H9 (cell line): ENCODE measurements around the gene CDCP1. TPM values are rescaled to one million over a fixed set of nuclear protein-coding genes. Genes with fewer than 3 reads are reported as not detected.

ENCODE experiments used
- DNase-seq: peaks from one replicate; pipeline ENCODE4 v3.0.0-alpha.2; 2017
- H2AFZ ChIP-seq: one replicate; pipeline ENCODE4 v1.6.1; 2013; ENCODE audit warnings: mild to moderate bottlenecking, low read length, control low read depth, moderate library complexity
- H2AK5ac ChIP-seq: 2 replicates; pipeline ENCODE4 v1.6.1; 2013; ENCODE audit warnings: low read length, control low read depth, mixed read lengths; ENCODE audit not compliant: insufficient read length
- H2BK120ac ChIP-seq: one replicate; pipeline ENCODE4 v1.6.1; 2013; ENCODE audit warnings: low read depth, mild to moderate bottlenecking, low read length, control low read depth, inconsistent platforms; ENCODE audit not compliant: poor library complexity, severe bottlenecking
- H2BK12ac ChIP-seq: 2 replicates; pipeline ENCODE4 v1.6.1; 2013; ENCODE audit warnings: low read length, control low read depth, mixed read lengths, low read depth; ENCODE audit not compliant: insufficient read length
- H2BK15ac ChIP-seq: 2 replicates; pipeline ENCODE4 v1.6.1; 2013; ENCODE audit warnings: low read depth, low read length, control low read depth
- H2BK20ac ChIP-seq: one replicate; pipeline ENCODE4 v1.6.1; 2013; ENCODE audit warnings: low read depth, mild to moderate bottlenecking, low read length, control low read depth, inconsistent platforms; ENCODE audit not compliant: poor library complexity, severe bottlenecking
- H2BK5ac ChIP-seq: 2 replicates; pipeline ENCODE4 v1.6.1; 2013; ENCODE audit warnings: low read length, control low read depth, mixed read lengths; ENCODE audit not compliant: insufficient read length
- H3K14ac ChIP-seq: 2 replicates; pipeline ENCODE4 v1.6.1; 2013; ENCODE audit warnings: low read length, control low read depth; ENCODE audit not compliant: insufficient read depth
- H3K18ac ChIP-seq: 2 replicates; pipeline ENCODE4 v1.6.1; 2013; ENCODE audit warnings: low read depth, mild to moderate bottlenecking, mixed read lengths, low read length, control low read depth; ENCODE audit not compliant: insufficient read length
- H3K23ac ChIP-seq: 2 replicates; pipeline ENCODE4 v1.6.1; 2013; ENCODE audit warnings: low read length, control low read depth, mixed read lengths, low read depth; ENCODE audit not compliant: insufficient read length
- H3K23me2 ChIP-seq: 2 replicates; pipeline ENCODE4 v1.6.1; 2013; ENCODE audit warnings: low read depth, mild to moderate bottlenecking, mixed read lengths, low read length, control low read depth; ENCODE audit not compliant: insufficient read length, poor library complexity, severe bottlenecking
- H3K27ac ChIP-seq: 2 replicates; pipeline ENCODE4 v1.5.1; 2013; ENCODE audit warnings: low read length, control low read depth, mixed read lengths, low read depth; ENCODE audit not compliant: insufficient read length
- H3K27me3 ChIP-seq: 2 replicates; pipeline ENCODE4 v1.6.1; 2013; ENCODE audit warnings: low read length, control low read depth, inconsistent platforms; ENCODE audit not compliant: insufficient read depth
- H3K4ac ChIP-seq: 2 replicates; pipeline ENCODE4 v1.6.1; 2013; ENCODE audit warnings: low read depth, mild to moderate bottlenecking, control low read depth, inconsistent platforms, low read length, moderate library complexity
- H3K4me1 ChIP-seq: 2 replicates; pipeline ENCODE4 v1.6.1; 2013; ENCODE audit warnings: low read length, control low read depth, inconsistent platforms; ENCODE audit not compliant: insufficient read depth
- H3K4me2 ChIP-seq: 2 replicates; pipeline ENCODE4 v1.6.1; 2013; ENCODE audit warnings: low read length, control low read depth, mixed read lengths; ENCODE audit not compliant: insufficient read length, insufficient read depth
- H3K56ac ChIP-seq: 2 replicates; pipeline ENCODE4 v1.6.1; 2013; ENCODE audit warnings: low read depth, mild to moderate bottlenecking, mixed read lengths, low read length, control low read depth; ENCODE audit not compliant: insufficient read length
- H3K79me1 ChIP-seq: 2 replicates; pipeline ENCODE4 v1.6.1; 2013; ENCODE audit warnings: low read depth, mild to moderate bottlenecking, moderate library complexity, low read length, control low read depth, inconsistent platforms; ENCODE audit not compliant: insufficient read depth, poor library complexity, severe bottlenecking
- H3K79me2 ChIP-seq: 2 replicates; pipeline ENCODE4 v1.6.1; 2013; ENCODE audit warnings: low read length, control low read depth, inconsistent platforms; ENCODE audit not compliant: insufficient read depth
- H3K9ac ChIP-seq: 2 replicates; pipeline ENCODE4 v1.6.1; 2013; ENCODE audit warnings: low read length, control low read depth, mixed read lengths; ENCODE audit not compliant: insufficient read length; ENCODE audit errors: extremely low read depth
- H3K9me3 ChIP-seq: one replicate; pipeline ENCODE4 v1.6.1; 2013; ENCODE audit warnings: low read depth, low read length, inconsistent platforms; ENCODE audit not compliant: control insufficient read depth
- H3T11ph ChIP-seq: one replicate; pipeline ENCODE4 v1.6.1; 2013; ENCODE audit warnings: mild to moderate bottlenecking, low read length, control low read depth, inconsistent platforms
- H4K20me1 ChIP-seq: one replicate; pipeline ENCODE4 v1.6.1; 2013; ENCODE audit not compliant: control insufficient read depth, insufficient read length, insufficient read depth
- H4K5ac ChIP-seq: 2 replicates; pipeline ENCODE4 v1.6.1; 2013; ENCODE audit warnings: low read depth, mild to moderate bottlenecking, mixed read lengths, low read length, control low read depth; ENCODE audit not compliant: insufficient read length
- H4K8ac ChIP-seq: replicated peaks from 2 replicates; pipeline ENCODE4 v1.6.1; 2013; ENCODE audit warnings: low read length, control low read depth, mixed read lengths, low read depth; ENCODE audit not compliant: insufficient read length
- H4K91ac ChIP-seq: 2 replicates; pipeline ENCODE4 v1.6.1; 2013; ENCODE audit warnings: low read depth, mild to moderate bottlenecking, moderate library complexity, mixed read lengths, low read length, control low read depth; ENCODE audit not compliant: insufficient read length
- H3K27ac Mint-ChIP-seq, 3 experiments: 2 replicates in 2 of 3; 3 replicates in 1 of 3; pipeline ENCODE4 v1.8.0; 2020 to 2021; ENCODE audit warnings: mixed read lengths in 3 of 3, mild to moderate bottlenecking in 1 of 3, moderate library complexity in 1 of 3
- H3K27me3 Mint-ChIP-seq: 2 replicates; pipeline ENCODE4 v1.8.0; 2021; ENCODE audit warnings: low read depth, mild to moderate bottlenecking, moderate library complexity, mixed read lengths
- H3K36me3 Mint-ChIP-seq, 3 experiments: 2 replicates in 2 of 3; 3 replicates in 1 of 3; pipeline ENCODE4 v1.8.0; 2020 to 2021; ENCODE audit warnings: low read depth in 3 of 3, mixed read lengths in 3 of 3; ENCODE audit not compliant: insufficient read depth in 1 of 3
- H3K4me1 Mint-ChIP-seq, 2 experiments: 2 replicates each; pipeline ENCODE4 v1.8.0; 2020; ENCODE audit warnings: mixed read lengths in 2 of 2
- H3K4me3 Mint-ChIP-seq, 2 experiments: 2 replicates in 1 of 2; 3 replicates in 1 of 2; pipeline ENCODE4 v1.8.0; 2020 to 2021; ENCODE audit warnings: mild to moderate bottlenecking in 2 of 2, mixed read lengths in 2 of 2, moderate library complexity in 1 of 2
- H3K9me3 Mint-ChIP-seq, 2 experiments: 2 replicates in 1 of 2; 3 replicates in 1 of 2; pipeline ENCODE4 v1.8.0; 2020; ENCODE audit warnings: mild to moderate bottlenecking in 2 of 2, mixed read lengths in 2 of 2, moderate library complexity in 1 of 2
- CTCF ChIP-seq: fragments of 200-600 bp; sonication (generic); conservative IDR thresholded peaks from 3 replicates; pipeline ENCODE4 v1.8.0; 2021; ENCODE audit warnings: antibody characterized with exemption, mild to moderate bottlenecking
- WGBS: extraction: QIAGEN DNeasy Blood & Tissue Kit; methylation state at CpG from one replicate; pipeline ENCODE4 v1.1.7; 2013; ENCODE audit warnings: missing lambda C conversion rate, low lambda C conversion rate, mixed read lengths; ENCODE audit not compliant: insufficient read length; ENCODE audit errors: extremely low coverage; 5-methylcytosine and 5-hydroxymethylcytosine counted together
- total RNA-seq: library from RNA; stranded (reverse); gene quantifications from 2 replicates; pipeline ENCODE4 v1.2.1, GENCODE V29; 2021

Gene CDCP1
- total RNA-seq, 1 experiment from 2014 or later = 12.9 TPM

- peaks cover 15% of the 10 kb centered on the region for H3K27me3 Mint-ChIP-seq
- H3K4me1 ChIP-seq = no peaks in the 10 kb centered on the region; the same call in 1 of the 2 replicates
- no peaks in the 10 kb centered on the region for H3K23me2 ChIP-seq
- no peak overlapping the region for H3K9ac ChIP-seq
- H2AK5ac ChIP-seq = no peak overlapping the region
- peaks cover 12 to 19% of the 10 kb centered on the region in 2 experiments for H3K4me1 Mint-ChIP-seq
- no peak overlapping the region for H3K18ac ChIP-seq
- no peak overlapping the region for H3K4me3 Mint-ChIP-seq
- H3K79me1 ChIP-seq = no peaks in the 10 kb centered on the region
- H3K23ac ChIP-seq = no peak overlapping the region
- H3K27me3 ChIP-seq = no peaks in the 10 kb centered on the region
- H2BK15ac ChIP-seq = no peak overlapping the region
- H3K56ac ChIP-seq = no peak overlapping the region
- H3K27ac ChIP-seq = no peak overlapping the region
- no peak overlapping the region for H2BK12ac ChIP-seq
- H3K9me3 ChIP-seq = no peaks in the 10 kb centered on the region
- no peak overlapping the region for H2AFZ ChIP-seq
- H3T11ph ChIP-seq = no peak overlapping the region
- no peak overlapping the region for H4K8ac ChIP-seq
- no peak overlapping the region for H3K4me2 ChIP-seq
- no peak overlapping the region for H2BK120ac ChIP-seq
- no peaks in the 10 kb centered on the region for H3K36me3 Mint-ChIP-seq
- H3K27ac Mint-ChIP-seq = no peak overlapping the region
- H3K79me2 ChIP-seq = no peaks in the 10 kb centered on the region
- no CpG with 5 or more reads among the region's 6 CpGs for WGBS
- H4K91ac ChIP-seq = no peak overlapping the region
- TF ChIP-seq CTCF = no peak
- no peak overlapping the region for H3K4ac ChIP-seq
- H4K20me1 ChIP-seq = no peaks in the 10 kb centered on the region
- no peak overlapping the region for H2BK20ac ChIP-seq
- no peak overlapping the region for H3K14ac ChIP-seq
- H2BK5ac ChIP-seq = no peak overlapping the region
- DNase-seq = no peak
- no peaks in the 10 kb centered on the region for H3K9me3 Mint-ChIP-seq
- H4K5ac ChIP-seq = no peak overlapping the region
Measured at GRCh38 chr3:45180051-45180450, 33.9 kb upstream of the CDCP1 start.
